CD4-positive, alpha-beta T cell treated with Interferon alpha-2 for 1 hour (primary cell): ENCODE results near the gene MYL5.

Source experiments
- DNase-seq, 2 donors: peaks; one replicate each; pipeline ENCODE4 v3.0.0-alpha.2; 2020 to 2022

Gene MYL5

DNA sequence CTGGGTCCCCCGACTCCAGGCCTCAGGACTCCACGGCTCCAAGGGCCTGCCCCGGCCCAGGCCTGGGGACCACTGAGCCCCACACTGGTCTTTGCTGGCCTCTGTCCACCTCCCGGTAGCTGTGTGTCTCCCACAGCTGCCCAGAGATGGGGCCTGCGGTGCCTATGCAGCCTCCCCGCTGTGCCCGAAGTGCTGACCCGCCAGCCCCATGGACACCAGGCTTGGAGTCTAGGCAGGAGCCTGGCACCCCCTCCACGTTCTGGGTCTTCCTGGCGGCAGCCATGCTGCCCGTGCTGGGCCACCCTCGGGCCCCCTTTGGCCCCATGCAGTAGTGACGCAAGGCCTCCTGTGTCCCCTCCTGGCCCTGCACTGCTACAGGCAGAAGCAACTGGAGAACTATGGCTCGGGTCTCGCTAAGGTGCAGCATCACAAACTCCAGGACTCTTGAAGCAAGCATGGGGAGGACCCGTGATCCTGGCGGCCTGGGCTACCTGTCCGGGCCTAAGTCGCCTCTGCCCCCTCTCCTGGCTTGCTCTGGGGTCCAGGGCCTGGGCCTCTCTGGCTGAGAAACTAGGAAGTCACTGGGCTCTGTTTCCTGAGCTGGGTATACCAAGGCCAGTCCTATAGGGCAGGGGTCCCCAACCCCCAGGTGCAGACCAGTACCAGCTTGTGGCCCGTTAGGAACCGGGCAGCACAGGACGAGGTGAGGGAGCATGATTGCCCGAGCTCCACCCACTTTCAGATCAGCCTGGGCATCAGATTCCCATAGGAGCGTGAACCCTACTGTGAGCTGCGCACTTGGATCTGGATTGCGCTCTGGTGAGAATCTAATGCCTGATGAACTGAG is 917 bp downstream of the MYL5 start:
- no peak for DNase-seq

DNA sequence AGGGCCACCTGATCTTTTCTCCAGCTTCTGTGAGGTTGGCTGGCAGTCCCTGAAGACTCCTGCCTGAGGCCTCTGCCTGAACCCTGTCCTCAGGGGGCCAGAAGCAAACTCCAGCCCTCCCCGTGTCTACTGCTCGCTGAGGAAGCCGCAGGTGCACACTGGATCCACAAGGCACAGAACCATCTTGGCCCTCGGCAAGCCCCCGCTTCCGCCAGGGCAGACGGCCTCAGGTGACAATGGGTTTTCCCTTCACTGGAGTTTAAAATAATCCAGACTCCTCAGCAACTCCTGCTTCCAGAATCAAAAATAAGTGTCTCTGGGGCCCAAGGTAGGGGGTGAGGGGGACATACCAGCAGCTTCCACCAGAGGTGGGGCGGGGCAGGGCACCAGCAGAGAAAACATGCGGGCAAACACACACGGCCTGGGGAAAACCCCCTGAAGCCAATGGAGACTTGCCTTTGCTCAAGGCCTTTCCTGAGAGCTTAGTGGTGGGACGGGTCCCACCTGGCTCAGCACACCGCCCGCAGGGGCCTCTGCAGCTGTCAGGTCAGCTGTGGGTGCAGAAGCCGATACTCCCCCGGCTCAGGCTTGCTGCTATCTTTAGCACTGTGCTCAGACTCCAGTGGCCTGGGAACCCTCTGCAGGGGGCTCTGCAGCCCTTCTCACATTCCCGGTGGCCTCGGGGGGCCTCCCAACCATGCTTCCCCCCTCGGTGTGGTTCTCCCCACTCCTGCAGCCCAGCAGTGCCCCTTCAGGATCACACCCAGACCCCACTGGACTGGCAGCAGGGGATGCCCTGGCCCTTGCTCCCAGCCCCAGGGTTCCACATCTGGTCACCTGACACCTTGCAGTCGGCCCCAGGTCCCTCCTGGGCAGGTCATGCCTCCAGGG is 1.9 kb downstream of the MYL5 start:
- DNase-seq, result no peak

- no peak for DNase-seq
Observed at GRCh38 chr4:676871-677235, 2.5 kb downstream of the MYL5 start.

DNA sequence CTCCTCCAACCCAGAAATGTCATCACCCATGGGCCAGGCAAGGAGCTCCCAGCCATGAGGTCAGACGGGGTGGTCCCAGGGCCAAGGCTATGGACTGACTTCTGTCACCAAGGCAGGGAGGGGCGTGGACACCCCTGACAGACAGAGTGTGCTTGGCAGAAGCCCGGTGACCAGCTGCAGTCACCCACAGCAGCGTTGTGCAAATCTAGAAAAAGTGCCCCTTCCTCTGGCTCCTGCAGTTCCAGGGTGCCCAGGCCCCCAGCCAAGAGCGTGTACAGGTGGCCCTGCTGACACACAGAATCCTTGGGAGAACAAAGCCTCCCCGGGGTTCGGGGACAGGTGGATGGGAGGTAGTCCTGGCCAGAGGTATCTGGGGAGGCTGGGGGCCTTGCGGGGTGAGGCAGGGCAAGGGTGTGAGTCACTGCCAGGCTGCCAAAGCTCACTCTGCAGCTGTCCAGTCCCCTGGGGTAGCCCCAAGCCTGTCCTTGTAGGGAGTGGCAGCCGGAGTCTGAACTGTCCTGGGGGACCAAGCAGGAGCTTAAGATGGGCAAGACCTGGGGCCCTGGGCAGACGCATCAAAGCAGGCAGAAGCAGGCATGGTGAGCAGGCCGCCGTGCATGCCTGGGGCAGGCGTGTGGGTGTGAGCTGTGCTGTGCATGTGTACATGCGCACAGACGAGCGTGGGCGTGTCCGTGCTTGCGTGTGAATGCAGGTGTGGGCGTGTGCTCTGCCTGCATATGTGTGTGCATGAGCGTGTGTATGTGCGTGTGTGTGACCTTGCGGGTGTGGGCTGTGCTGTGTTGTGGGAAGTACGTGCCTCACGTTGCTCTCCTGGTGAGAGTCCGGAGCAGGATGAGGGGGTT is 3.3 kb downstream of the MYL5 start:
- DNase-seq, result peak in 1 of 2 donors; percentile 45

DNA sequence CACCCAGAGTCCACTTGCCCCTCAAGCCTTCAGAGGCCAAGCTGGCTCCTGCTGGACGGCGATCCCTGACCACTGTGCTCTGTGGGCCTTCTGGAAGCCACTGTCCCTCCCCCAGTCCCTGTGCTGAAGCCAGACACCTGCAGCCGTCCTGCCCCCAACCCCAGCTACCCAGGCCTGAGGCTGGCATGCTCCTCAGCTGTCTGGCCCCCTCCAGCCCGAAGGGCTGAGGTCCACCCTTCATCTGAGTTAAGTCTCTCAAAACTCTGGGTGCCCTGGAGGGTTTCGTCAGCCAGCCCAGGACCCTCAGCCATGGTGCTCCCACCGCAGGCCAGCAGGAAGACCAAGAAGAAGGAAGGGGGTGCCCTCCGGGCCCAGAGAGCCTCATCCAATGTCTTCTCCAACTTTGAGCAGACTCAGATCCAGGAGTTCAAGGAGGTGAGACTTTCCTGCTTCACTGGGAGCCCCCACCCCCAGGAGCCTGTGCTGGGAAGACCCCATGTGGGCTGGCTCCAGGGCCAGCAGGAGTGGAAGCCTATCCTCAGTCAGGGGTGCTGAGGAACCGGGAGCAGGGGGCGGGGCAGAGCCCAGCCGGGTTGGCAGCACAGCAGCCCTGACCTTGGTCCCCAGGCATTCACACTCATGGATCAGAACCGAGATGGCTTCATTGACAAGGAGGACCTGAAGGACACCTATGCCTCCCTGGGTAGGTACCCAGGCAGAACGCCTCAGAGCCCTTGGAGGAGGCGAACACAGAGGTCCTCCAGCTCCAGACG is 4.2 kb downstream of the MYL5 start:
- no peak for DNase-seq

DNA sequence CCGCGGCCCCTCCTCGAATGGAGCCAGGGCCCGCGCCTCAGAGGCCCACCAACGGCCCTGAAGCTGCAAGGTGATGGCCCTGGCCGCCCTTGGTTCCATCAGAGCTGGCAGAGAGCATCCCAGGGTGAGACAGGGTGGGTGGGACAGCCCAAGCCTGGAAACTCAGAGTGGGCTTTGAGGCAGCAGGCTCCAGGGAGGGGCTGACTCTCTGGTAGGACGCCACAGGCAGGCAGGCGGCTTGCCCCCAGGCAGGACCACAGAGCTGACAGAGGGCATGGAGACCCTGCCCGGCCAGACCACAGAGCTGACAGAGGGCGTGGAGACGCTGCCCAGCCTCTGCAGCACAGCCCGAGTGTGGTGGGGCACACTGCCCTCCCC is 4.8 kb downstream of the MYL5 start:
- DNase-seq, result no peak

GRCh38 chr4:679629-680028 is 5.3 kb downstream of the MYL5 start:
- DNase-seq, result no peak

GRCh38 chr4:680091-680490 is 5.7 kb downstream of the MYL5 start:
- no peak for DNase-seq

- peak; percentile 23 to 46 for DNase-seq
Observed at GRCh38 chr4:680551-680927, 6.2 kb downstream of the MYL5 start.

GRCh38 chr4:680928-681645 is 6.7 kb downstream of the MYL5 start:
- peak; percentile 61 to 70 for DNase-seq

DNA sequence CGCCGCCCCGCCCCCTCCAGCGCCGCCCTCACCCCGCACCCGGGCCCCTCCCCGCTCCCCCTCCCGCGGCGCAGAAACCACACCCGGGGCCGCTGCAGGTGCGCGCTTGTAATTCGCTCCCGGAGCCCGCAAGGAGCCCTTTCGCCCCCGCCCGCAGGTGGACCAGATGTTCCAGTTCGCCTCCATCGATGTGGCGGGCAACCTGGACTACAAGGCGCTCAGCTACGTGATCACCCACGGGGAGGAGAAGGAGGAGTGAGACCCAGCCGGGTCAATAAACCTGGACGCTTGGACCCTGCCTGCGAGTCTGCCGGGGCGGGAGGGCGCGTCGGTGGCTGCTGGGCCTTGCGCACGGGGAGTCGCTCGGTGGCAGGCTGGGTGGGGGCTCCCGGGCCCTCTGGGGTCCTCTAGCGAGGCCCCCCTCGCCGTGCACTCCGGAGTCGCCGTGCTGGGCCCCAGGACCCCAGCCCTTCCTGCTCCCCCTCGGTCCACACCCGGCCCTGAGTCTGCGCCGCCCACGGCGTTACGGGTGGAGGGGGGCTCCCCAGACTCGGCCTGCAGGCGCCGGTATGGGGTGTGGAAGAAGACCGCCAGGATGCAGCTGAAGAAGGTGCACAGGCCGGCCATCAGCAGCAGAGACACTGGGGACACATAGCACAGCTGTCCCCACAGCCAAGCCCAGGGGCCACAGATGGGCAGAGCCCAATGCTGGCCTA is 7.6 kb downstream of the MYL5 start:
- DNase-seq, result peak; percentile 42 to 68

DNA sequence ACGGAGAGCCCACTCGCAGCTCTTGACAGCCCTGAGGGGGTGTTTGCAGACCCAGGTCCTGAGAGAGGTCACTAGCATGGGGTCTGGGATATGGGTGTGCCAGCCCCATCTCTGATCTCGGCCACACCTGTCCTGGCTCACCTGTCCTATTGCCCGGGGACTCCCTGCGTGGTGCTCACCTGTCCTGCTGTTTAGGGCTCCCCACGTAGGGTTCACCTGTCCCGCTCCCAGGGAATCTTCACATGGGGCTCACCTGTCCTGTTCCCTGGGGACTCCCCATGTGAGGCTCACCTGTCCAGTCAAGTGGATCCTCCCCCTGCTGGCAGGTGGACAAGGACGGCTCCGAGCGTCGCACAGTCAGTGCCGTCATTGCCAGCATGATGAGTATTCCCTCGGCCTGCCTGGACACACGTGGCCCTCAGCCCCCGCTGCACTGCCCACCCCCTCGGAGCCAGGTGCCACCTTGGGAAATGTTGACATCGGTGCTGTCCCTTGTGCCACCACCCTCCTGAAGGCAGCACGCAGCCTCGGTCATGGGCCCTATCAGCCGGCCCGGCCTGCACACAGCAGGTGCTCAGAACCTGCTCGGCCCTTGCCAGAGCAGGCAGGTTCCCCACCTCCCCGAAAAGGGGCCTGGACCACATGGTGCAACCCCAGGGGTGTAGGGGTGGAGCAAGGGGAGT is 8.3 kb downstream of the MYL5 start:
- no peak for DNase-seq

DNA sequence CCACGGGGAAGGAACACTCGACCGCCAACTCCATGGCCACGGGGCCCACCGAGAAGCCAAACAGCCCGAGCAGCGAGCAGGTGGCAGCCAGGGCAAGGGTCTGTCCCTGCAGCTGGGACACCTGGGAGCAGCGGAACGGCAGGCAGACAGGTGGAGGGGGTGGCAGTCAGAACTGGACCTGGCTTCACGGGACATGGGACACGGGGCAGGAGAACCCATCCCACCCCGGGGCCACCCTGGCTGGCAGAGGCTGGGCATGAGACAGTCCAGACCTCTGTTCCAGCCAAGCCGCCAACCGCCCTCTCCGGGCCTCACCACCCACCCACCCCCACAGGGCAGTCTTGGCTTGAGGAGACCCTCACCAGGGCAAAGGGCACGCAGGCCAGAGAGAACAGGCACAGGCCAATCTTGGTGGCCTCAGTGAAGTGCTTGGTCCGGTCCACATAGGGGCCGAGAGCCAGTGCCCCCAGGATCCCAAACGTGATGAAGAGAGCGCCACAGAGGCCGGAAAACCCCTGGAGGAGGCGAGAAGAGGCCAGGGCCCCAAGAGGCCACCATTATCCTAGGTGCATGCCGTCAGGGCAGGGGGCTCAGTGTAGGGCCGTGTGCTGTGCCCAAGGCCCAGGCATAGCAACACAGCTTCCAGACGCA is 9.0 kb downstream of the MYL5 start:
- DNase-seq, result no peak

DNA sequence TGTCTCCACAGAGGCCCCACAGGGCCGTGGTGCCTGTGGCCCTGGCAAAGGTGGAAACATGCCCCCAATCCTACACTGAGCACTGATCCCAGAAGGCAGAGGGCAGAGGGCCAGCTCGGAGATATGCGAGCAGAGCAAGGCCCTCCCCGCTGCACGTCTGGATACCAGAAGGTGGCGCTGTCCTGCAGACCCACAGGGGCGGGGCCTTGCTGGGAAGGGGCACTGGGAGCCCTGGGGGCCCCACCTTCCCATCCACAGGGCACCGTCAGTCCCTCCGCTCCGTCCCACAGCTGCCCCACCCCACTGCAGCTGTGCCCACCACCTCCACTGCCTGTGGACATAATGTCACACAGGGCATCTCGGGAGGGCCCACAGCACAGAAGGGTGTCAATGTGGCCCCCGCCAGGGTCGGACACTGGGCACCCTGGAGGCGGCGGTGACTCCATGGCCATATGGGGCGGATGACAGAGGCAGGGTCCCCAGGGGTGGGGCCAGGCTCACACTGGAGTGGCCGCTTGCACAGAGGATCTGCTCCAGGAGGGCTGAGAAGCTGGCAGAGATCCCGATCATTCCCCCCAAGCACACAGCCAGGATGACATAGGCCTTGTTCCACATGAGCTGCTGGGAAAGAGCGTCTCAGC is 9.8 kb downstream of the MYL5 start:
- peak; percentile 24 to 49 for DNase-seq

GRCh38 chr4:684623-685327 is 10.4 kb downstream of the MYL5 start:
- no peak for DNase-seq

DNA sequence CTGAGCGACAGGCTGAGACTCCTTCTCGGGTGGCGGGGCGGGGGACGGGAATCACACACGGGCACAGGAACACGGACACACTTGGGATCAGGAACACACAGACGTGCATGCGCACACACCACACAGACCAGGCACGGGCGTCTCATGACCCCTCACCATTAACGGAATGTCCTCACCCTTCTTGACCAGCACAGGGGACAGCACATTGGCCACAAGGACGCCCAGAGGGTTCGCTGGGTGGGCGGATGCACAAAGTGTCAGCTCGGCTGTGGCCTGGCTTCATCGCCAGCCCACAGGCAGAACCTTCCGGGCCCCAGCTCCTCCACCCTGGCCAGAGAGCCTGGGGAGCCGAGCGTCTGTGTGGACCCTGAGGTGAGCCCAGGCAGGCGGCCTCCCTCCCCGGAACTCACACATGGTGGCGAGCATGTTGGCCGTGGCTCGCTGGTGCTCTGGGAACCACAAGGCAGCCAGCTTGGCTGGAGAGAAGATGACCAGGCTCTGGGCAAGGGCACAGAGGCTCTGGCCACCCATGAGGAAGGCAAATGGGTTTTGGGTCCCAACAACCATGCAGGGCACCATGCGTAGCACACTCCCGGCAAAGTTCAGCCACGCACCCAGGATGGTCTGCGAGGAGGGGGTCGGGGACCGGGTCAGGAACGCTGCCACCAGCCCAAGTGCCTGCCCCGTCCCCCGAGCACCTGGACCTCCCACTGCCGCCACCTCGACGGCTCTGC is 11.5 kb downstream of the MYL5 start:
- no peak for DNase-seq

DNA sequence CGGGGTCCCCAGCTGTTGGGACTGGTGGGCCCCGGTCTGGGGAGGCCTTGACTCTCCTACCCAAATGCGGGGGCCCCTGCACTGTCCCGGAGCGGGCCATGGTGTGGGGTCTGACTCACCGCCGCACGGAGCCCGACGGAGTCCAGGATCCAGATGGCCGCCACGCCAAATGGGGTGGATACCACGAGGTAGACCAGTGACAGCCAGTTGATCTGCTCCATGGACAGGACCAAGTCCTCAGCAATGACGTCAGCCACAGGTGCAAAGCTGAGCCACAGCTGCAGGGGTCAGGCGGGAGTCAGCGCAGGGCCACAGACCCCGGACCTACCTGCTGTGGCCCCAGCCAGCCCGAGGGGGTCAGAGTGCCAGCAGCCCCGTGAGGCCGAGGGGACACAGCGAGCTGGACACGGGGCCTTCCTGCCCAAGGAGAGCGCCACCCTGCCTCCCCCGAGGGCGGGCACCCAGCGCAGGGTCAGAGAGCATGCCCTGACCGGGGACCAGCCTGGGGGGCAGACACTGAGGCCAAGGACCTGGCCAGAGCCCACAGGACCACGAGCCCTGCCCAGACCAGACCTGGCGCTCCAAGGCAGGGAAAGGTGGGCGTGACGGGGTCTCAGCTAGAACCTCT is 12.2 kb downstream of the MYL5 start:
- no peak for DNase-seq
